KOPT-K1 (cell line): Measurements from ENCODE around the gene RACGAP1.

ENCODE experiments used
- H3K27ac ChIP-seq: fragments of 200-600 bp; sonication (generic); 2 replicates; pipeline ENCODE4 v1.5.1; 2016; ENCODE audit warnings: antibody characterized with exemption, mild to moderate bottlenecking, low read depth, low read length; ENCODE audit not compliant: poor library complexity, severe bottlenecking
- H3K36me3 ChIP-seq: fragments of 200-600 bp; sonication (generic); 2 replicates; pipeline ENCODE4 v1.5.1; 2017; ENCODE audit warnings: antibody characterized with exemption, mild to moderate bottlenecking, low read length, moderate library complexity; ENCODE audit not compliant: insufficient read depth
- H3K9me3 ChIP-seq: fragments of 200-600 bp; sonication (generic); 2 replicates; pipeline ENCODE4 v1.5.1; 2017; ENCODE audit warnings: antibody characterized with exemption, low read length, mild to moderate bottlenecking; ENCODE audit not compliant: insufficient read depth, poor library complexity, severe bottlenecking

Gene RACGAP1

GRCh38 chr12:49945394-49946080, 79.8 kb downstream of the RACGAP1 start:
- H3K27ac ChIP-seq = peak overlapping the region; percentile 16
- no peaks in the 10 kb centered on the region for H3K36me3 ChIP-seq
- H3K9me3 ChIP-seq = no peaks in the 10 kb centered on the region

- Histone ChIP-seq H3K9me3 (no peaks in the 10 kb centered on the region), H3K36me3 (no peaks in the 10 kb centered on the region), H3K27ac (no peak overlapping the region)
Observed at GRCh38 chr12:49944718-49945117, 80.6 kb downstream of the RACGAP1 start.

DNA sequence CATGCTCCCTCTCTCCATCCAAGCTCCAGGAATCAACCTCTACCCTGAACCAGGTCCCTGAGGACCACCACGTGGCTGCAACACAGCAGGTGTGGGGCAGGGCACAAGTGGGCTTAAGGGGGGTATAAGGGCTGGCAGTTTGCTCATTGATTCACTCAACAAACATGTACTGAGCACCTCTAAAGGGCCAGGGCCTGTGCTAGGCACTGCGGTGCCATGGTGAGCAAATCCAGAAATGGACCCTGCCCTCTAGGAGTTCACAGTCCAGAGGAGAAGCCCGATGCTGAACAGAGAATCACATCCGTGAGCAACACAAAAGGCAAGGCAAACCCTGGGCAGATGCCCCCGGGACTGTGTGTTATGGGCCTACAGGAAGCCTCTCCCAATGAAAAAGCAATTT, 81.2 kb downstream of the RACGAP1 start:
- Histone ChIP-seq H3K27ac (no peak overlapping the region), H3K9me3 (no peaks in the 10 kb centered on the region), H3K36me3 (no peaks in the 10 kb centered on the region)

DNA sequence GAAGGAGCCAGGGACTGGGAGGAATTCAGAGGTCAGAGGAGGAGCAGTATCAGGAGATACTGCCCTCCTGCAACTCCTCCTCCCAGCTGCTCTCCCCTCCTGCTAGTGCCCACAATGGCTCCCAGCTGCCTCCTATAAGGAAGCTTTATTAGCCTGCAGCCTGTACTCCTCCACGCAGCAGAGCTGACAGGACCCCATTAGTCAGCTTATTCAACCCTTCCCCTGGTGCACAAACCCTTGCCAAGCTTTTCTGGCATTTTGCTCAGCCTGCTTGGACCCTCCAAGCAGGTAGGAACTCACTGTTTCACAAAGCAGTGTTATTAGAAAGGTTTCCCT, 81.7 kb downstream of the RACGAP1 start:
- H3K36me3 ChIP-seq = no peaks in the 10 kb centered on the region
- no peaks in the 10 kb centered on the region for H3K9me3 ChIP-seq
- H3K27ac ChIP-seq = no peak overlapping the region

GRCh38 chr12:49942921-49943624, 82.2 kb downstream of the RACGAP1 start:
- H3K27ac ChIP-seq = no peak overlapping the region

GRCh38 chr12:49942512-49942893, 82.8 kb downstream of the RACGAP1 start:
- no peak overlapping the region for H3K27ac ChIP-seq
- H3K9me3 ChIP-seq = no peaks in the 10 kb centered on the region
- H3K36me3 ChIP-seq = no peaks in the 10 kb centered on the region

More at GRCh38 chr12:49942921-49943624, 82.2 kb downstream of the RACGAP1 start:
- Histone ChIP-seq H3K36me3 (no peaks in the 10 kb centered on the region), H3K9me3 (no peaks in the 10 kb centered on the region)

GRCh38 chr12:49941556-49942511, 83.5 kb downstream of the RACGAP1 start:
- H3K9me3 ChIP-seq = no peaks in the 10 kb centered on the region
- H3K27ac ChIP-seq = no peak overlapping the region
- H3K36me3 ChIP-seq = no peaks in the 10 kb centered on the region

GRCh38 chr12:49939707-49940106, 85.6 kb downstream of the RACGAP1 start:
- H3K27ac ChIP-seq = no peak overlapping the region
- no peaks in the 10 kb centered on the region for H3K9me3 ChIP-seq
- H3K36me3 ChIP-seq = no peaks in the 10 kb centered on the region

DNA sequence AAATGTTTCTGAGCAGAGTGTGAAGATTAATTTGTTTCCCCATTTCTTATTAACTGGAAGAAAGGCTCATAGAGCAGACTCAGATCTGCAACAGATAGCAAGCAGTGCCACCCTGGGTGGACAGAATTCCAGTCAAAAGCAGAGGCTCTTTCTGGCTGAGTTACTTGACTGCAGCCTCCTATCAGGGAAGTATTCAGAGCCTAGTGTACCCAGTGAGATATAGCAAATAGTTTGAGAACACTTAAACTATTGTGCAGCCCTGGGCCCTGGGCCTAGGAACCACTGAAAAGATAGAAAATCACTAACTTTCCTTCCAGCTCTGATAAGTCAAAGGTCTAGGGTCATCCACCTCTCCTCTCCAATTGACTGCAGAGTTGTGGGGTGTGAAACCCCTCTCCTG, 86.0 kb downstream of the RACGAP1 start:
- Histone ChIP-seq H3K36me3 (no peaks in the 10 kb centered on the region), H3K27ac (no peak overlapping the region), H3K9me3 (no peaks in the 10 kb centered on the region)
